ENCODE results near the gene ARID1B.

GRCh38 chr6:157170535-157170934, 393.4 kb downstream of the ARID1B start:
- TF ChIP-seq, protein P1, sequence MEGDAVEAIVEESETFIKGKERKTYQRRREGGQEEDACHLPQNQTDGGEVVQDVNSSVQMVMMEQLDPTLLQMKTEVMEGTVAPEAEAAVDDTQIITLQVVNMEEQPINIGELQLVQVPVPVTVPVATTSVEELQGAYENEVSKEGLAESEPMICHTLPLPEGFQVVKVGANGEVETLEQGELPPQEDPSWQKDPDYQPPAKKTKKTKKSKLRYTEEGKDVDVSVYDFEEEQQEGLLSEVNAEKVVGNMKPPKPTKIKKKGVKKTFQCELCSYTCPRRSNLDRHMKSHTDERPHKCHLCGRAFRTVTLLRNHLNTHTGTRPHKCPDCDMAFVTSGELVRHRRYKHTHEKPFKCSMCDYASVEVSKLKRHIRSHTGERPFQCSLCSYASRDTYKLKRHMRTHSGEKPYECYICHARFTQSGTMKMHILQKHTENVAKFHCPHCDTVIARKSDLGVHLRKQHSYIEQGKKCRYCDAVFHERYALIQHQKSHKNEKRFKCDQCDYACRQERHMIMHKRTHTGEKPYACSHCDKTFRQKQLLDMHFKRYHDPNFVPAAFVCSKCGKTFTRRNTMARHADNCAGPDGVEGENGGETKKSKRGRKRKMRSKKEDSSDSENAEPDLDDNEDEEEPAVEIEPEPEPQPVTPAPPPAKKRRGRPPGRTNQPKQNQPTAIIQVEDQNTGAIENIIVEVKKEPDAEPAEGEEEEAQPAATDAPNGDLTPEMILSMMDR (IDR thresholded peaks at IDR 0.05): no peak
- no peak for TF ChIP-seq EP300 (IDR thresholded peaks at IDR 0.05)
- TF ChIP-seq POLR2A (IDR thresholded peaks at IDR 0.05): no peak
